Activated CD4-positive, alpha-beta T cell treated with anti-CD3 and anti-CD28 coated beads for 36 hours (primary cell): ENCODE data around the gene SUSD4. TPM values are rescaled to one million over a fixed set of nuclear protein-coding genes. Genes with fewer than 3 reads are reported as not detected.
A peak's percentile ranks its signal among the peaks of the same experiment; 100 is the strongest.
"Not testable (repeated sequence)": the region's sequence is repeated elsewhere in the genome, so short reads cannot be mapped to it uniquely, and the experiment has no call there.

Experiments
- ATAC-seq: fragments of 200-7000 bp; cut with Tn5 transposase; one replicate; pipeline ENCODE4 v1.10.0; 2021; ENCODE audit warnings: mild to moderate bottlenecking, moderate library complexity
- CTCF ChIA-PET: fragments of 350-600 bp; sonication (Branson Sonifier 250); formaldehyde crosslinking; loops from one replicate; lab custom pipeline; 2021; ENCODE audit warnings: antibody characterized with exemption; lab: Charles Lee
- POLR2A ChIA-PET: fragments of 350-600 bp; sonication (Branson Sonifier 250); formaldehyde crosslinking; loops from one replicate; lab custom pipeline; 2021; ENCODE audit warnings: antibody characterized with exemption, inconsistent platforms; lab: Charles Lee
- DNase-seq: peaks from one replicate; pipeline ENCODE4 v3.0.0-alpha.2; 2020
- H3K27ac Mint-ChIP-seq: one replicate; pipeline ENCODE4 v1.8.0; 2021; ENCODE audit warnings: mixed read lengths
- H3K27me3 Mint-ChIP-seq: one replicate; pipeline ENCODE4 v1.8.0; 2021; ENCODE audit warnings: mixed read lengths
- H3K36me3 Mint-ChIP-seq: one replicate; pipeline ENCODE4 v1.8.0; 2021; ENCODE audit warnings: low read depth, mixed read lengths
- H3K4me1 Mint-ChIP-seq: one replicate; pipeline ENCODE4 v1.8.0; 2021; ENCODE audit warnings: mixed read lengths
- H3K4me3 Mint-ChIP-seq: one replicate; pipeline ENCODE4 v1.8.0; 2021; ENCODE audit warnings: mild to moderate bottlenecking, moderate library complexity, mixed read lengths
- H3K9me3 Mint-ChIP-seq: one replicate; pipeline ENCODE4 v1.8.0; 2021; ENCODE audit warnings: low read depth, mixed read lengths
- intact Hi-C, 2 experiments: fragments of 100-400 bp; cut with DNase I in 1 of 2; cut with micrococcal nuclease in 1 of 2; formaldehyde crosslinking; loops; one replicate each; pipeline versions ENCODE4 v1.14.2 to v1.15.1; 2022 to 2024; cut with DNase I, micrococcal nuclease
- total RNA-seq, 2 experiments: library from RNA; stranded (reverse); gene quantifications; one replicate each; pipeline ENCODE4 v1.2.3, GENCODE V29; 2021

SUSD4 gene
- total RNA-seq, 2 experiments from 2014 or later, result 1.9 to 2.2 TPM

GRCh38 chr1:223288826-223289225 lies 75.2 kb downstream of the SUSD4 start:
- Mint-ChIP-seq H3K9me3 (peaks cover 2% of the 10 kb centered on the region), H3K4me1 (no peaks in the 10 kb centered on the region), H3K27ac (no peak overlapping the region), H3K36me3 (peaks cover 3% of the 10 kb centered on the region), H3K4me3 (no peak overlapping the region), H3K27me3 (no peaks in the 10 kb centered on the region)
- no peak for ATAC-seq
- intact Hi-C loops, result no loop called here
- ChIA-PET POLR2A (no interaction called here), CTCF (no interaction called here)
- DNase-seq, result no peak

DNA sequence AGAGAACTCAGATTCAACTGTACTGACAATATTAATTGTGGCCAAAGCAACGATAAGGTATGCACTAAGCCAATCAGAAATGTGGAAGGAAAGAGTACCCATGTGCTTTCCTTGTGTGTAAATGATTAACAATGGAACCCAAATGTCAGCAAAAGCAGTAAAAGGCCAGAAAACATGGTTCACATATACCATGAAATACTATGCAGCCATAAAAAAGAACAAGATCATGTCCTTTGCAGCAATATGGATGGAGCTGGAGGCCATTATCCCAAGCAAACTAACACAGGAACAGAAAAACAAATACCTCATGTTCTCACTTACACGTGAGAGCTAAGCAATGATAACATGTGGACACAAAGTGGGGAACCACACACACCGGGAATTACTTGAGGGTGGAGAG lies 78.5 kb downstream of the SUSD4 start:
- intact Hi-C loops, result no loop called here
- no peak for ATAC-seq
- H3K27ac Mint-ChIP-seq, result no peak overlapping the region
- peaks cover 3% of the 10 kb centered on the region for H3K36me3 Mint-ChIP-seq
- H3K4me1 Mint-ChIP-seq, result no peaks in the 10 kb centered on the region
- no peak for DNase-seq
- no peaks in the 10 kb centered on the region for H3K27me3 Mint-ChIP-seq
- CTCF ChIA-PET, result no interaction called here
- H3K9me3 Mint-ChIP-seq, result peaks cover 2% of the 10 kb centered on the region
- no peak overlapping the region for H3K4me3 Mint-ChIP-seq
- POLR2A ChIA-PET, result no interaction called here

- POLR2A ChIA-PET, H3K27ac Mint-ChIP-seq, H3K9me3 Mint-ChIP-seq, ATAC-seq, H3K27me3 Mint-ChIP-seq, intact Hi-C loops, H3K36me3 Mint-ChIP-seq, H3K4me3 Mint-ChIP-seq, H3K4me1 Mint-ChIP-seq, CTCF ChIA-PET, DNase-seq: not testable (repeated sequence)
These were observed 80.3 kb downstream of the SUSD4 start for GRCh38 chr1:223283697-223284096.

- ATAC-seq, H3K4me3 Mint-ChIP-seq, H3K4me1 Mint-ChIP-seq, CTCF ChIA-PET, H3K9me3 Mint-ChIP-seq, H3K27ac Mint-ChIP-seq, intact Hi-C loops, H3K36me3 Mint-ChIP-seq, DNase-seq, H3K27me3 Mint-ChIP-seq, POLR2A ChIA-PET: not testable (repeated sequence)
These were observed 85.7 kb downstream of the SUSD4 start for GRCh38 chr1:223278311-223278710.

DNA sequence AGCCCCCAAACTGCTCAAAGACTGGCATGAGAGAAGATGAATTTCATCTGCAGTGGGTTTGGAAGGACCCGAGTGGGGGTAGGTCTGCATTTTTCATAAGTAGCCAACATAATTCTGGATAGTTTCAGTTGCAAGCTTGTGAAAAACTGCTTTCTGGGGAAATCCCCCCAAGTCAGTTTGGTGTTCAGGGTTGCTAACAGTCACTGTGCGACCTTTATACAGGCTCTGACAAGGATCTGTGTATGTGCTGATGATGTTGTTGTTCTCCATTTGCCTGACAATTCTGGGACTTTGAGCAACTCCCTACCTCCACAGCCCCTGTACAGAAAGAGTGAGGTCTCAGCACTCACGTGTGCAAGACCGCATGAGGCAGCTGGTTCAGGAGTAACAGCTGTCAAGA lies 87.9 kb downstream of the SUSD4 start:
- Mint-ChIP-seq H3K27ac (no peak overlapping the region), H3K4me1 (peaks cover 10% of the 10 kb centered on the region), H3K27me3 (no peaks in the 10 kb centered on the region), H3K4me3 (no peak overlapping the region), H3K9me3 (no peaks in the 10 kb centered on the region), H3K36me3 (no peaks in the 10 kb centered on the region)
- ATAC-seq (peak; percentile 65), DNase-seq (peak; percentile 9)
- intact Hi-C loops, result no loop called here
- ChIA-PET CTCF (interaction anchor here (1.2 kb wide), 1 partner anchor 51 kb away, joined by 4 read pairs; no protein-coding TSS in a partner anchor), POLR2A (no interaction called here)

GRCh38 chr1:223273511-223273910 lies 90.5 kb downstream of the SUSD4 start:
- Mint-ChIP-seq H3K27ac (no peak overlapping the region), H3K9me3 (no peaks in the 10 kb centered on the region), H3K4me3 (no peak overlapping the region), H3K27me3 (no peaks in the 10 kb centered on the region), H3K36me3 (no peaks in the 10 kb centered on the region), H3K4me1 (peaks cover 14% of the 10 kb centered on the region)
- POLR2A ChIA-PET, result no interaction called here
- CTCF ChIA-PET, result interaction anchor here (0.6 to 1.0 kb wide), 2 partner anchors 13 to 122 kb away, joined by 3 to 4 read pairs; no protein-coding TSS in a partner anchor
- DNase-seq (no peak), ATAC-seq (no peak)
- intact Hi-C loops, result no loop called here

GRCh38 chr1:223271085-223271781 lies 92.7 kb downstream of the SUSD4 start:
- POLR2A ChIA-PET, result no interaction called here
- intact Hi-C loops, result no loop called here
- Mint-ChIP-seq H3K27ac (no peak overlapping the region), H3K4me3 (no peak overlapping the region), H3K9me3 (no peaks in the 10 kb centered on the region), H3K36me3 (no peaks in the 10 kb centered on the region), H3K4me1 (peaks cover 15% of the 10 kb centered on the region), H3K27me3 (no peaks in the 10 kb centered on the region)
- DNase-seq, result no peak
- ATAC-seq, result no peak
- CTCF ChIA-PET, result interaction anchor here (1.1 kb wide), 1 partner anchor 148 kb away, joined by 3 read pairs; no protein-coding TSS in a partner anchor

DNA sequence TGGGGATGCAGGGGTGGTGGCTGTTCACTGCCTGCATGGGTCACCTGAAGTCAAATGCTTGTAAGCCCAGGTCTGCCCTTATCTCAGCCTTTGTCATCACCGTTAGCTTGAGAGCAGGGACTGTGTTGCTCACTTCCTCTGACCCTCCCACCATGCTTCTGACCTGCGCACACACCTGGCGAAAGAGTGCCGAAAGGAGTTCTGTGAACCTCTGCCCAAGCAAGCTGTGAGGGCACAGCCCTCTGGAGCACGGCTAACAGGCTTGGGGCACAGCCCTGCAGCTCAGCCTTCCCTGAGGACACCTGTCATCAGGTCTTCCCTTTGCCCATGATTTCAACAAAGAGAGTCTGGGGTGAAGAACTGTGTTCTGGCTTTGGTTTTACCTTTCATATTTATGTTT lies 93.8 kb downstream of the SUSD4 start:
- no peak for ATAC-seq
- Mint-ChIP-seq H3K4me1 (peaks cover 9% of the 10 kb centered on the region), H3K4me3 (no peak overlapping the region), H3K27me3 (no peaks in the 10 kb centered on the region), H3K36me3 (no peaks in the 10 kb centered on the region), H3K9me3 (no peaks in the 10 kb centered on the region), H3K27ac (no peak overlapping the region)
- intact Hi-C loops, result no loop called here
- POLR2A ChIA-PET, result no interaction called here
- CTCF ChIA-PET, result interaction anchor here (1.1 kb wide), 2 partner anchors 17 to 146 kb away, joined by 3 read pairs; no protein-coding TSS in a partner anchor
- no peak for DNase-seq

DNA sequence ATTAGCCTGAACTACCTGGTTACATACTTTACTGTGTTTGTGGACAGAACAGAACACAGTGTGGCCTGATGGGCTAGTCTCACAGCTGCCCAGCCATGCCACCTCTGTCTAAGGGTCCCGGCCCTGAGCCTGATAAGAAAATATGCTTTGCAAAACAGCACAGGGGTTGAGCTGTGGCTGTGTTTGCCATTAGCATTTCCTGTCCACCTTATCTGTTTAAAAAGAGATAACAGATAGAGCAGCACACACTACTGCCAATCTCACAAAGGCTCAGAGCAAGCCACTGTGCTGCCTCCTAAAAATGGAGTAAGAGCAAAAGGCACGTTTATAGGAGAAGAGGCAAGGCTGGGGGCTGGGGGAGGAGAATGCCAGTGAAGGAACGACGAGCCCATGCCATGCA lies 95.0 kb downstream of the SUSD4 start:
- intact Hi-C loops, result no loop called here
- Mint-ChIP-seq H3K4me3 (no peak overlapping the region), H3K4me1 (peaks cover 12% of the 10 kb centered on the region), H3K27me3 (no peaks in the 10 kb centered on the region), H3K36me3 (no peaks in the 10 kb centered on the region), H3K9me3 (no peaks in the 10 kb centered on the region), H3K27ac (no peak overlapping the region)
- POLR2A ChIA-PET, result no interaction called here
- no peak for DNase-seq
- ATAC-seq, result no peak
- CTCF ChIA-PET, result interaction anchor here (0.9 kb wide), 2 partner anchors 36 to 145 kb away, joined by 4 to 5 read pairs; no protein-coding TSS in a partner anchor

GRCh38 chr1:223266632-223267172 lies 97.3 kb downstream of the SUSD4 start:
- POLR2A ChIA-PET, result no interaction called here
- no peak overlapping the region for H3K27ac Mint-ChIP-seq
- CTCF ChIA-PET, result interaction anchor here (1.1 to 1.3 kb wide), 2 partner anchors 10 to 16 kb away, joined by 3 read pairs; no protein-coding TSS in a partner anchor
- no peaks in the 10 kb centered on the region for H3K9me3 Mint-ChIP-seq
- no peaks in the 10 kb centered on the region for H3K27me3 Mint-ChIP-seq
- H3K4me3 Mint-ChIP-seq, result no peak overlapping the region
- ATAC-seq (no peak), DNase-seq (no peak)
- H3K36me3 Mint-ChIP-seq, result no peaks in the 10 kb centered on the region
- peaks cover 12% of the 10 kb centered on the region for H3K4me1 Mint-ChIP-seq
- intact Hi-C loops, result no loop called here

DNA sequence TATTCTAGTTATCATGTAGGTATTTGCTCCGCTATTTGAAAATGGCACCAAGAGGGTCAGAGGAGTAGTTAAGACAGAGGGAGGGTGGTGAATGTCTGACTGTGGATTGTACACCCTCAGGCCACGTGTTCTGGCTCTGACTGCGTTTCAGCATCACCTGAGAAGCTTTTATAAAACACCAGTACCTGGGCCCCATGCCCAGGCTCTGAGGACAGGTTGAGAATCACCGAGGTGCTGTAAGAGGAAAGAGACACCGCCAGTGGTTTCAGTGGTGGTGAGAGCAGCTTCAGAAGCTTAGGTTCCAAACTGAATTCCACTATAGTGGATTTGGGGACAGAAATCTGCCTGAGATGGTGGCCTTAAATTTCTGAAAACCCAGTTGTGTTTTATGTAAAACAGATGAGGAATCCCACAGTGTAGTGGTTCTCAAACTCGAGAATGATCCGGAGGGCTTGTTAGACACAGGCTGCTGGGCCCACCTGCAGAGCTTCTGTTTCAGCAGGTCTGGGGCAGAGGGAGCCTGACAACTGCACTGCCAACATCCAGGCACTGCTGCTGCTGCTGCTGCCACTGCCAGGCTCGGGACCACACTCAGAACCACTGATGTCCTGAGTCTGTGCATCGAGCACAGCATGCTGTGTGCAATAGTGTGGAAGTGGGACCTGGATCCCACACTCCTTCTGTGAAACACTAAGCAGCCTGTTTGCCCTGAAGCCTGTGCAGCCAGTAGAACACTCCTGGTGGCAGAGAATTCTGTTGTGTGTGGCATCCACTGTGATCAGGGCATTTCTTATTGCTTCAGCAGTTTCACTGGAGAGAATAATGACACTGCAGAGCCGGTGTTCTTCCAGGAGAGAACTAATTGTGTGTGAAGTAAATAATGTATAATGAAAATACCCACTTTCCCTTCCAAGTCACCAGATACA lies 98.7 kb downstream of the SUSD4 start:
- Mint-ChIP-seq H3K9me3 (no peaks in the 10 kb centered on the region), H3K4me1 (peaks cover 12% of the 10 kb centered on the region), H3K4me3 (no peak overlapping the region), H3K27me3 (no peaks in the 10 kb centered on the region), H3K36me3 (no peaks in the 10 kb centered on the region), H3K27ac (no peak overlapping the region)
- ChIA-PET POLR2A (no interaction called here), CTCF (interaction anchor here (0.6 kb wide), 1 partner anchor 132 kb away, joined by 3 read pairs; no protein-coding TSS in a partner anchor)
- ATAC-seq, result no peak
- no peak for DNase-seq
- intact Hi-C loops, result no loop called here
